ENCODE measurements around the gene TACC2. TPM values are rescaled to one million over a fixed set of nuclear protein-coding genes. Genes with fewer than 3 reads are reported as not detected.
"Not testable (repeated sequence)": the region's sequence is repeated elsewhere in the genome, so short reads cannot be mapped to it uniquely, and the experiment has no call there.

Gene TACC2
- total and polyA plus RNA-seq, 8 donors = 17.9 to 43.6 (median 23.6) TPM

DNA sequence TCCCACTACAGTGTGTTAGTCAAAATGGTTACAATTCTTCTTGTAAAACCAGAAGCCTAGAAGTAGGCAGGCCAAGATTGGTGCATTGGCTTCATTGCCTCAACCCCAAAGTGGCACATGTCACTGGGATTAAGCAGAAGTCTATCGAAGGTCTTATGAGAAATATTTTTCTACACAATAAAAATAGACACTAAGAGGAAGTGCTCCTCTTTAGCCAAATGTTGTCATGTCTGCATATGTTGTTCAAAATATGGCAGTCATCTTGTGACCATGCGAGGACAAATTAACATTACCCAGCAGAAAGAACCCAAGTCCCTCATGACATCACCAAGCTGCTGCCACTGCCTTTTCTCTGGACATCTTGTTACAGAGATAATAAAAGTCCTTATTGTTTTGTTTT lies 7.6 kb upstream of the TACC2 start:
- intact Hi-C loops (cut with DNase I) = no loop called here
- no peaks in the 10 kb centered on the region for H3K9me3 ChIP-seq
- H3K27ac ChIP-seq = no peak overlapping the region
- no peaks in the 10 kb centered on the region for H3K36me3 ChIP-seq
- WGBS, 2 donors = 89 to 95% methylated on average over 2 of the region's 2 CpGs
- H3K27me3 ChIP-seq = no peaks in the 10 kb centered on the region
- no peak for DNase-seq
- no peak for ATAC-seq
- no peak for FAIRE-seq
- H3K4me3 ChIP-seq = no peak overlapping the region
- TF ChIP-seq, protein P1, sequence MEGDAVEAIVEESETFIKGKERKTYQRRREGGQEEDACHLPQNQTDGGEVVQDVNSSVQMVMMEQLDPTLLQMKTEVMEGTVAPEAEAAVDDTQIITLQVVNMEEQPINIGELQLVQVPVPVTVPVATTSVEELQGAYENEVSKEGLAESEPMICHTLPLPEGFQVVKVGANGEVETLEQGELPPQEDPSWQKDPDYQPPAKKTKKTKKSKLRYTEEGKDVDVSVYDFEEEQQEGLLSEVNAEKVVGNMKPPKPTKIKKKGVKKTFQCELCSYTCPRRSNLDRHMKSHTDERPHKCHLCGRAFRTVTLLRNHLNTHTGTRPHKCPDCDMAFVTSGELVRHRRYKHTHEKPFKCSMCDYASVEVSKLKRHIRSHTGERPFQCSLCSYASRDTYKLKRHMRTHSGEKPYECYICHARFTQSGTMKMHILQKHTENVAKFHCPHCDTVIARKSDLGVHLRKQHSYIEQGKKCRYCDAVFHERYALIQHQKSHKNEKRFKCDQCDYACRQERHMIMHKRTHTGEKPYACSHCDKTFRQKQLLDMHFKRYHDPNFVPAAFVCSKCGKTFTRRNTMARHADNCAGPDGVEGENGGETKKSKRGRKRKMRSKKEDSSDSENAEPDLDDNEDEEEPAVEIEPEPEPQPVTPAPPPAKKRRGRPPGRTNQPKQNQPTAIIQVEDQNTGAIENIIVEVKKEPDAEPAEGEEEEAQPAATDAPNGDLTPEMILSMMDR (IDR thresholded peaks at IDR 0.05) = no peak
- no peaks in the 10 kb centered on the region for H3K4me1 ChIP-seq

DNA sequence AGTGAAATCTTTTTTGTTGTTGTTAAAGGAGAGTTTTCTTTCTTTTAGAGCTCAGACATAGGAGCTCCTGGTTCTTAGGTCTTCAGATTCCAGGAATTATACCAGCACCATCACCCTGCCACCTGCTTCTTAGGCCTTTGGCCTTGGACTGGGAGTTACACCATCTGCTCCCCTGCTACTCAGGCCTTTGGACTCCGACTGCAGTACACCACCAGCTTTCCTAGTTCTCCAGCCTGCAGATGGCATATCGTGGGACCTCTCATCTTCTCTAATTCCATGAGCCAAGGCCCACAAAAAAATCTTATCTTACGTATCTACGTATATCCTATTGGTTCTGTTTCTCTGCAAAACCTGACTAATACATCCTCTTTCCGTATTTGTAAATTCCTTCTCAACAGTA lies 5.1 kb upstream of the TACC2 start:
- Histone ChIP-seq H3K36me3 (no peaks in the 10 kb centered on the region), H3K4me1 (no peaks in the 10 kb centered on the region), H3K9me3 (no peaks in the 10 kb centered on the region), H3K27ac (no peak overlapping the region), H3K27me3 (no peaks in the 10 kb centered on the region), H3K4me3 (no peak overlapping the region)
- intact Hi-C loops (cut with DNase I) = no loop called here
- TF ChIP-seq, protein P1 (IDR thresholded peaks at IDR 0.05) = no peak
- ATAC-seq = peak in 3 of 4 donors; percentile 46 to 90 (median 62)
- WGBS, 2 donors = 51 to 63% methylated on average over 5 of the region's 5 CpGs
- peak in 1 of 6 donors; percentile 24 for DNase-seq
- FAIRE-seq = no peak

DNA sequence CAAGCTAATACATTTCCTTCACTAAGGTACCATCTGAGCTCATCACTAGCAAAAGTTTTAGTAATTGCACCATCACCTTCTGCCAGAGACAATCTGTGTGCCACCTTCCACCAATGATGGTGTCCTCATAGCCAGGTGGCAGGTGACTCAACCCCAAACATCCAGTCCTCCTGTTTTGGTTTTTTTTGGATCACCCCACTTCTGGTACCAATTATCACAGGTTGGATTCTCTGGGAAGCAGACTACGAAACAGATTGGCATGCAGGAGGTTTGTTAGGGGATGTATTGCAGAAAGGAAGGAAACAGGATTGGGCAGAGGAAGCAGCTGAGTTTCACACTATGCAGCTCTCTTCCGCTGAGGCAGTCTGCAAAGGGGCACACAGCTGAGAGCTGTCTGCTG lies 4.5 kb upstream of the TACC2 start:
- intact Hi-C loops (cut with DNase I) = no loop called here
- no peak for ATAC-seq
- TF ChIP-seq, protein P1 (IDR thresholded peaks at IDR 0.05) = no peak

DNA sequence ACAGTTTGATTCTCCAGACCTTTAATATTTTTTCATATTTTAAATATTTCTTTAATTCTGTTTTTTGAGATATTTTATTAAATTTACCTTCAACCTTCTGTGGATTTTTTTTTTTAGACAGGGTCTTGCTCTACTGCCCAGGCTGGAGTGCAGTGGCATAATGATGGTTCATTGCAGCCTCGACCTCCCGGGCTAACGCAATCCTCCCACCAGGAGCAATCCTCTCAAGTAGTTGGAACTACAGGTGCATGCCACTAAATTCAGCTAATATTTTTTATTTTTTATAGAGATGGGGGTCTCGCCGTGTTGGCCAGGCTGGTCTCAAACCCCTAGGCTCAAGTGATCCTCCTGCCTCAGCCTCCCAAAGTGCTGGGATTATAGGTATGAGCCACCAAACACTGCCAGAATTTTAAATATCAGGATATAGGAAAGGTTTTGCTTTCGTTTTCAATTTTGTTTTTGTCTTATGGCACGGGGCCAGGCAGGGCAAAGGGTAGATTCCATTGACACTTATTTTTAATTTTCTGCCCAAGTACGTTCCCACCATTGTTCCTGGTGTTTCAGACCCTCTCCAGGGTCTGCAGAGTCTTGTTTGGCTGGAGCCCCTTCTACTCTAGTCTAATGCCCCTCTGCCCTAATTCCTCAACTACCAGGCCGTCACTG lies 1.2 kb downstream of the TACC2 start:
- ATAC-seq (no peak), DNase-seq (peak in 2 of 6 donors; percentile 20 to 29), FAIRE-seq (no peak)
- H3K4me1 ChIP-seq = peaks cover 13 to 27% (median 20%) of the 10 kb centered on the region in 3 donors
- H3K36me3 ChIP-seq = no peaks in the 10 kb centered on the region
- 58 to 68% methylated on average over 9 of the region's 9 CpGs for WGBS, 2 donors
- intact Hi-C loops (cut with DNase I) = no loop called here
- no peak overlapping the region for H3K4me3 ChIP-seq
- H3K27me3 ChIP-seq = no peaks in the 10 kb centered on the region
- TF ChIP-seq, protein P1 (IDR thresholded peaks at IDR 0.05) = no peak
- peak overlapping the region in 1 of 4 donors; percentile 28 for H3K27ac ChIP-seq
- H3K9me3 ChIP-seq = no peaks in the 10 kb centered on the region

More for the DNA sequence above, 4.5 kb upstream of the TACC2 start:
- no peaks in the 10 kb centered on the region for H3K27me3 ChIP-seq
- no peaks in the 10 kb centered on the region for H3K9me3 ChIP-seq
- no peaks in the 10 kb centered on the region for H3K4me1 ChIP-seq
- 83 to 98% methylated on average over 2 of the region's 2 CpGs for WGBS, 2 donors
- DNase-seq (no peak), FAIRE-seq (no peak)
- no peak overlapping the region for H3K4me3 ChIP-seq
- no peak overlapping the region for H3K27ac ChIP-seq
- H3K36me3 ChIP-seq = no peaks in the 10 kb centered on the region

DNA sequence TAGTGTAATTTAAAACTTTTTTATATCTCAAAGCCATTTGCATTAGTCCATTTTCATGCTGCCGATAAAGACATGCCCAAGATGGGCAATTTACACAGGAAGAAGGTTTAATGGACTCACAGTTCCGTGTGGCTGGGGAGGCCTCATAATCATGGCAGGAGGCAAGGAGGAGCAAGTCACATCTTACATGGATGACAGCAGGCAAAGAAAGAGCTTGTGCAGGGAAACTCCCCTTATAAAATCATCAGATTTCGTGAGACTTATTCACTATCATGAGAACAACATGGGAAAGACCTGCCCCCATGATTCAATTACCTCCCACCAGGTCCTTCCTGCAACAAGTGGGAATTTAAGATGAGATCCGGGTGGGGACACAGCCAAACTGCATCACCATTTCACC lies 2.8 kb downstream of the TACC2 start:
- ATAC-seq; H3K27me3 ChIP-seq; H3K4me3 ChIP-seq; intact Hi-C loops (cut with DNase I); FAIRE-seq; DNase-seq; H3K27ac ChIP-seq; H3K9me3 ChIP-seq; H3K36me3 ChIP-seq: not testable (repeated sequence)
- peaks cover 16 to 29% (median 27%) of the 10 kb centered on the region in 3 donors for H3K4me1 ChIP-seq
- WGBS, 2 donors = 93 to 95% methylated on average over 4 of the region's 4 CpGs

Measured in pancreas (tissue), 10 donors.